Measurements from ENCODE around the gene ATP6V1C2.

ATP6V1C2 gene

GRCh38 chr2:10721396-10722251 is at the start of gene ATP6V1C2:
Gene ATP6V1C2, plus strand, starts transcription at chr2:10721630. Its CDS starts 1,220 bp downstream, at chr2:10722850.
- DNase-seq: no peak

GRCh38 chr2:10675131-10675530 is 46.3 kb upstream of the ATP6V1C2 start:
- no peak for DNase-seq

GRCh38 chr2:10678225-10678624 is 43.2 kb upstream of the ATP6V1C2 start:
- DNase-seq: no peak

- no peak for DNase-seq
These were observed 41.2 kb upstream of the ATP6V1C2 start for GRCh38 chr2:10680214-10680613.

- no peak for DNase-seq
These were observed 40.5 kb upstream of the ATP6V1C2 start for GRCh38 chr2:10680957-10681356.

- DNase-seq: no peak
These were observed 35.2 kb upstream of the ATP6V1C2 start for GRCh38 chr2:10686176-10686730.

GRCh38 chr2:10688921-10689807 is 32.3 kb upstream of the ATP6V1C2 start:
- DNase-seq: no peak

GRCh38 chr2:10691521-10691920 is 29.9 kb upstream of the ATP6V1C2 start:
- no peak for DNase-seq

- no peak for DNase-seq
These were observed 21.2 kb upstream of the ATP6V1C2 start for GRCh38 chr2:10700078-10700803.

- no peak for DNase-seq
These were observed 17.3 kb upstream of the ATP6V1C2 start for GRCh38 chr2:10704034-10704594.

GRCh38 chr2:10706033-10706432 is 15.4 kb upstream of the ATP6V1C2 start:
- no peak for DNase-seq

- no peak for DNase-seq
These were observed 13.6 kb upstream of the ATP6V1C2 start for GRCh38 chr2:10707831-10708230.

- no peak for DNase-seq
These were observed 12.0 kb upstream of the ATP6V1C2 start for GRCh38 chr2:10709290-10709939.

GRCh38 chr2:10712185-10712809 is 9.1 kb upstream of the ATP6V1C2 start:
- DNase-seq: no peak

- no peak for DNase-seq
These were observed 4.8 kb upstream of the ATP6V1C2 start for GRCh38 chr2:10716581-10716980.

- DNase-seq: no peak
These were observed 3.8 kb upstream of the ATP6V1C2 start for GRCh38 chr2:10717628-10718027.

- DNase-seq: no peak
These were observed 1.1 kb upstream of the ATP6V1C2 start for GRCh38 chr2:10720306-10720705.

GRCh38 chr2:10720947-10721395 is 459 bp upstream of the ATP6V1C2 start:
- DNase-seq: no peak

- DNase-seq: no peak
These were observed 909 bp downstream of the ATP6V1C2 start for GRCh38 chr2:10722252-10722825.

GRCh38 chr2:10732924-10733565 is 11.6 kb downstream of the ATP6V1C2 start:
- DNase-seq: no peak

All from activated T-cell treated with anti-CD3 and anti-CD28 coated beads for 4 hours (primary cell).